NCI-H2196 (cell line): ENCODE data around the gene R3HDM4.
"Not testable (repeated sequence)": the region's sequence is repeated elsewhere in the genome, so short reads cannot be mapped to it uniquely, and the experiment has no call there.

Source experiments
- DNase-seq: peaks from one replicate; lab custom pipeline; 2025; ENCODE audit not compliant: unreplicated experiment; lab: John Stamatoyannopoulos, UW

Gene R3HDM4

DNA sequence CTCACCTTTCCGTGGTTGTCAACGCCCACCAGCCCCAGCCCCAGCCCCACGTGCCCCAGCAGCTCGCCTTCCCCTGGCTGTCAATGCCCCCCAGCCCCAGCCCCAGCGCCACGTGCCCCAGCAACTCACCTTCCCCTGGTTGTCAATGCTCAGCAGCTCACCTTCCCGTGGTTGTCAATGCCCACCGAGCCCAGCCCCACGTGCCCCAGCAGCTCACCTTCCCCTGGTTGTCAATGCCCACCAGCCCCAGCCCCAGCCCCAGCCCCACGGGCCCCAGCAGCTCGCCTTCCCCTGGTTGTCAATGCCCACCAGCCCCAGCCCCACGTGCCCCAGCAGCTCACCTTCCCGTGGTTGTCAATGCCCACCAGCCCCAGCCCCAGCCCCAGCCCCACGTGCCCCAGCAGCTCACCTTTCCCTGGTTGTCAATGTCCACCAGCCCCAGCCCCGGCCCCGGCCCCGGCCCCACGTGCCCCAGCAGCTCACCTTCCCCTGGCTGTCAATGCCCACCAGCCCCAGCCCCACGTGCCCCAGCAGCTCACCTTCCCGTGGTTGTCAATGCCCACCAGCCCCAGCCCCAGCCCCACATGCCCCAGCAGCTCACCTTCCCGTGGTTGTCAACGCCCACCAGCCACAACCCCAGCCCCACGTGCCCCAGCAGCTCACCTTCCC, 34.9 kb downstream of the R3HDM4 start:
- DNase-seq: not testable (repeated sequence)

DNA sequence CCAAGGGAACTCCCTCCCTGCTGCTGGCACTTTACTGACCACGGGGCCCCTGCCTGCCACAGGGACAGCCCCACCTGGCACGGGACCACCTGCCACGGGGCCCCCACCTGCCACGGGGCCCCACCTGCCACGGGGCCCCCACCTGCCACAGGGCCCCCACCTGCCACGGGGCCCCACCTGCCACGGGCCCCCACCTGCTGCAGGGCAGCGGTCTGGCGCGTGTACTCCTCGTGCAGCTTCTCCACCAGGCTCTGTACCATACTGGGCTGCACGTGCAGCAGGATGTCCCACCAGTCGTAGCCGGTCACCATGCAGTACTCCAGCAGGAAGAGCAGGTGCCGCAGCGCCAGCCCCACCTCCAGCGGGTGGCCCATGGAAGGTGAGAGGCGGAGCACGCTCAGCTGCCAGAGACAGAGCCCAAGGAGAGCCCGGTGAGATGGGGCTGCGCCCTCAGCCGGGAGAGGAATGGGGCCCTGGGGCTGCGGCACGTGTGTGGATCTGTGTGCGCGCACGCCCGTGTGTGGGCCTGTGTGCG, 36.2 kb downstream of the R3HDM4 start:
- peak; percentile 44 for DNase-seq

DNA sequence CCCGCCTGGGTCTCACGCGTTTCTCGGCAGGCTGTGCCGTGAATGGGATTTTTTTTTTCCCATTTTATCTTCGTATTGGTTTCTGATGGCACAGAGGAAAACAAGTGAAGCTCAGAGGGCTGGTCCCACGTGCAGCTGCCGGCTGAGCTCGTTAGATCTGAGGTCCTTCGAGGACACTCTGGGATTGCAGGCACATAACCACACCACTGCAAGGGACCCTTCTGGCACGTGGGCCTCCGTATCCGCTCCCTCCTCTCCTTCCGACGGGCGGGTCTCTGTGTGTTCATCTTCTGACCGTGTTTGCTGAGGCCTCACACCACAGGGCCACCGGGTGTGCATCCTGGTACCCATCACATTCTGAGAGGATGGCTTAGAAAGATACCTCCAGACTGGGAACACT, 36.9 kb downstream of the R3HDM4 start:
- no peak for DNase-seq

DNA sequence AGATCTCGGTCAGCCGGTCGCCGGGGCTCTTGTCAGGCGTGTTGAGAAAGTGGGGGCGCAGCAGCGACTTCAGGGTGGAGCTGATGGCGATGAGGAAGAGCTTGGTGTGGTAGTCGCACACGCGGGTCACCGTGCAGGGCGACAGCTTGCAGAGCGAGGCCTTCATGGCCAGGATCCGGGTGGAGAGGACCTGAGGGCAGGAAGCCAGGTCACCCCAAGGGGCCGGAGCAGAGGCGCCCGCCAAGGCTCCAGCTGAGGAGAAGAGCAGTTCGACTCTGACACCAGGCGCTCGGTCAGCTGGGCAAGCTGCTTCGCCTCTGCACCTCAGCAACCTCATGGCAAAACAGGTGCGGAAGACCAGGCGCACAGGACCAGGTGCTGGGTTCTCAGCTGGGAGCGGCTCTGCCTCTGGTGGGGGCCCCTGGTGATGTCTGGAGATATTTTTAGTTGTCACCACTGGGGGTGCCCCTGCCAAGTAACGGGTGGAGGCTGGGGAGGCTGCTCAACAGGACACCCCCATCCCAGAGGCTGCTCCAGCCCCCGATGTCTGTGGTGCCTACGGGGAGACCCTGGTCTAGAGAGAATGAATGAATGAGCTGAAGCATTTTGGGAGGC, 37.6 kb downstream of the R3HDM4 start:
- DNase-seq: no peak

DNA sequence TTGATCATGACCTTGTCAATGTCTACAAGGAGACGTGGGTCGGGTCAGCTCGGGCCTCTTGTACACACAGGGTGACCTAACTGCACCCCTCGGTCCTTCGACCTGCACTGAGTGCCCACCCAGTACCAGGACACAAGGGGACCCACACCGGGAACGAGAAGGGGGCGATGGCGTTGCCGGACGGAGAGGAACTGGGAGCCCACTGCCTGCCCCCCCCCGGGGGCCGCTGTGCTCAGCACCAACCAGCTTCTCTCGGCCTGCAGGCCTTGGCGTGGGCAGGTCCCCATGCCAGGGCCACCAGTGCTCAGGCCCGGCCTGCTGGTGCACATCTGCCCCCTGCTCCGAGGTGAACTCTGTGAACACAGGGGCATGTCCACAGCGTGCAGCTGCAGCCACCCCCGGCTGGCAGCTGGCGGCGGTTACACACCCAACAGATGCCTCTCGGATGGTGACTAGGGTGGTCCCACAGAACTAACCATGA, 39.4 kb downstream of the R3HDM4 start:
- no peak for DNase-seq

DNA sequence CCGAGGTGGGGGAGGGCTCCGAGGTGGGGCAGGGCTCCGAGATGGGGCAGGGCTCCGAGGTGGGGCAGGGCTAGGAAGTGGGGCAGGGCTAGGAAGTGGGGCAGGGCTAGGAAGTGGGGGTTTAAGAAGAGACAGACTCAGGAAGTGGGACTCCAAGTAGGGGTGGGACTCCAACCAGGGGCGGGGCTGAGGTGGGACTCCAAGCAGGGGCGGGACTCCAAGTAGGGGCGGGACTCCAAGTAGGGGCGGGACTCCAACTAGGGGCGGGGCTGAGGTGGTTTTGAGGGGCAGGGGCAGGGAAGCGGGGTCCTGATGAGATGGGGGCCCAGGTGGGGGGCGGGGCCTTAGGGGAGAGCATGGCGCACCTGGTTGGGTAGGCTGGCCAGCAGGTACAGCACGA, 39.9 kb downstream of the R3HDM4 start:
- DNase-seq: no peak

- DNase-seq: no peak
Observed at GRCh38 chr19:872266-872951, 40.6 kb downstream of the R3HDM4 start.

GRCh38 chr19:871446-872265, 41.4 kb downstream of the R3HDM4 start:
- no peak for DNase-seq

- DNase-seq: peak; percentile 92
Observed at GRCh38 chr19:870963-871401, 42.0 kb downstream of the R3HDM4 start.

DNA sequence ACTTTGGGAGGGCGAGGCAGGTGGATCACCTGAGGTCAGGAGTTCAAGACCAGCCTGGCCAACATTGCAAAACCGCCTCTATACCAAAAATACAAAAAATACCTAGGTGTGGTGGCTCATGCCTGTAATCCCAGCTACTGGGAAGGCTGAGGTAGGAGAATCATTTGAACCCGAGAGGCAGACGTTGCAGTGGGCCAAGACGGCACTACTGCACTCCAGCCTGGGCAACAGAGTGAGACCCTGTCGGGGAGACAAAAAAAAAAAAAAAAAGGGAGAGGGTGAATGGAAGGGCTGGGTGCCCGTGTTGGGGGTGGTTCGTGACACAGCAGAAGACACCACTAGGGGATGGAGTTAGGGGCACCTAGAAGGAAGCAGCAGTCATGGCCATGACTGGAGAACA, 42.7 kb downstream of the R3HDM4 start:
- no peak for DNase-seq

- DNase-seq: peak; percentile 42
Observed at GRCh38 chr19:869245-870177, 43.5 kb downstream of the R3HDM4 start.

DNA sequence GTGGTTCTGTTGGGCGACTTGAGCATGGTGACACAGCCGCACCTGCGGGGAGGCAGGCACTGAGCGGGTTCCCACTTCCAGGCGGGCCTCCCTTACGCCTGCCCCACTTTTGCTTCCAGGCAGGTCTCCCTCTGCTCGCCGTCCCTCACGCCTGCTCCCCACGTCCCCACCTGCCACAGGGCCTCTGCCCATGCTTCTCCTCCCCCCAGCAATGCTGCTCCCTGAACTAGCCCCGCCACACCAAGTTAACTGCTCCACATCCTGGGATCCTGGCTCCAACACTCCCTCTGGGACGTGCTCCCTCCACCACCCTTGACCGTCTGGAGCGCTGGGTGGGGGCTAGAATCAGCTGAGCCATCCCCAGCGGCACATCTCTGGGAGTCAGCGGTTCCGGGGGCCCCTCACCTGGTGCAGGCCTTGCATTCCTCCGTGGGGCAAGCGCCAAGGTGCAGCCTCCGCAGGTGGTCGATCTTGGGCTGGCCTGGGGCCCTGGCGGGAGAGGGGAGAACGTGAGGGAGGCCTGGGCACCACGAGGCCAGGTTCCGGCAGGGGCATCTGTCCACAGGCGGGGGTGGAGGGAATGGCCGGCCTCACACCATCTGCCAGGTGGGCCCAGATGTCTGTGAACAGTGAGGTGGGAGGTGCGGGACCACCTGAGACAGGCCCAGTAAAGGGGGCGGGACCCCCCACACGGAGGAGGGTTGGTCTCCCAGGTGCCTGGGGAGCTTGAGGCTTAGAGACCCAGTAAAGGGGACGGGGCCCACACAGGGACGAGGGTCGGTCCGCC, 44.4 kb downstream of the R3HDM4 start:
- DNase-seq: no peak

- no peak for DNase-seq
Observed at GRCh38 chr19:867855-868457, 45.1 kb downstream of the R3HDM4 start.

- DNase-seq: no peak
Observed at GRCh38 chr19:867301-867793, 45.7 kb downstream of the R3HDM4 start.

DNA sequence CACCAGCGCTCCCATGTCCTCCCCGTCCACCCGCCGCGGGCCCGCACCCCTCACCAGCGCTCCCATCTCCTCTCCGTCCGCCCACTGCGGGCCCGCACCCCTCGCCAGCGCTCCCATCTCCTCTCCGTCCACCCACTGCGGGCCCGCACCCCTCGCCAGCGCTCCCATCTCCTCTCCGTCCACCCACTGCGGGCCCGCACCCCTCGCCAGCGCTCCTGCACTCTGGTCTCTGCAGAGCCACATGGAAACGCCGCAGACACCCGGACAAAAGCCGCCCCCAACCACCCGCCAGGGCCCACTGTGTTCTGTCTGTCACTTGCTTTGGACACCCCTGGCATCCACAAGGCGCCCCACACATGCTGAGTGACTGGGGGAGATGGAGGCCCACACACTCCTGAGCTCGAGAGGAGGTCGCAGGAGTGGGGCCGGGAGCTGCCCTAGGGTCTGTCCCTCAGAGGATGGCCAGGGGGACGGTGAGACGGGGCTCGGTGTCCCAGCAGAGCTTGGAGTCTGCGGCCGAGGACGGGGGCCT, 46.2 kb downstream of the R3HDM4 start:
- no peak for DNase-seq

DNA sequence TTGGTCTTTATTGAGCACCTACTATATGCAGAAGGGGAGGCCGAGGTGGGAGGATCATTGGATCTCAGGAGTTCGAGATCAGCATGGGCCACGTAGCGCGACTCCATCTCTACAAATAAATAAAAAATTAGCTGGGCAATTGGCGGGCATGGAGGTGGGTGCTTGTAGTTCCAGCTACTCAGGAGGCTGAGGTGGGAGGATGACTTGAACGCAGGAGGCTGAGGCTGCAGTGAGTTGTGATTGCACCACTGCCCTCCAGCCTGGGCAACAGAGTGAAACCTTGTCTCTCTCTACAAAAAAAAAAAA, 49.8 kb downstream of the R3HDM4 start:
- DNase-seq: no peak

- DNase-seq: peak; percentile 44
Observed at GRCh38 chr19:862581-863314, 50.3 kb downstream of the R3HDM4 start.
